Measurements from ENCODE around the gene SLC16A12. TPM values are rescaled to one million over a fixed set of nuclear protein-coding genes. Genes with fewer than 3 reads are reported as not detected.

The SLC16A12 gene
- total and polyA plus RNA-seq, 2 experiments from 2014 or later, result 5.7 to 5.9 TPM

- H4K20me1 ChIP-seq (ENCODE audit: insufficient read depth, poor library complexity, severe bottlenecking), result no peaks in the 10 kb centered on the region
- H3K4me3 ChIP-seq, result no peak overlapping the region
- H3K36me3 ChIP-seq (replicated peaks; ENCODE audit: insufficient read depth, low read depth), result no peaks in the 10 kb centered on the region
- TF ChIP-seq EZH2 (IDR thresholded peaks at IDR 0.05; ENCODE audit: borderline replicate concordance) (no peak), EZH2phosphoT487 (IDR thresholded peaks at IDR 0.05; ENCODE audit: low read depth, severe bottlenecking, unreplicated experiment) (no peak), CTCF (IDR thresholded peaks at IDR 0.05; ENCODE audit: poor library complexity) (no peak)
- no peaks in the 10 kb centered on the region for H3K27me3 ChIP-seq
- no peak overlapping the region for H2AFZ ChIP-seq
- 81% methylated on average over 4 of the region's 4 CpGs for WGBS (ENCODE audit: low lambda C conversion rate, missing lambda C conversion rate)
- no peak overlapping the region for H3K27ac ChIP-seq
- no peaks in the 10 kb centered on the region for H3K9me2 ChIP-seq (replicated peaks; ENCODE audit: insufficient read depth)
- no peaks in the 10 kb centered on the region for H3K79me2 ChIP-seq
- no peaks in the 10 kb centered on the region for H3K9me3 ChIP-seq (ENCODE audit: low read depth)
- no peak overlapping the region for H3K4me2 ChIP-seq
- H3K4me1 ChIP-seq (ENCODE audit: insufficient read depth), result no peaks in the 10 kb centered on the region
- DNase-seq (ENCODE audit: low spot score), result no peak
These were observed 31.6 kb downstream of the SLC16A12 start for GRCh38 chr10:89503652-89504370.

GRCh38 chr10:89503151-89503550 is 32.2 kb downstream of the SLC16A12 start:
- H2AFZ ChIP-seq, result no peak overlapping the region
- WGBS (ENCODE audit: low lambda C conversion rate, missing lambda C conversion rate), result 68% methylated on average over 3 of the region's 3 CpGs
- no peak overlapping the region for H3K4me3 ChIP-seq
- H3K27ac ChIP-seq, result no peak overlapping the region
- H3K9me2 ChIP-seq (replicated peaks; ENCODE audit: insufficient read depth), result no peaks in the 10 kb centered on the region
- H3K4me2 ChIP-seq, result no peak overlapping the region
- no peaks in the 10 kb centered on the region for H3K4me1 ChIP-seq (ENCODE audit: insufficient read depth)
- no peak for TF ChIP-seq EZH2phosphoT487 (IDR thresholded peaks at IDR 0.05; ENCODE audit: low read depth, severe bottlenecking, unreplicated experiment)
- TF ChIP-seq CTCF (IDR thresholded peaks at IDR 0.05; ENCODE audit: poor library complexity), result no peak
- TF ChIP-seq EZH2 (IDR thresholded peaks at IDR 0.05; ENCODE audit: borderline replicate concordance), result no peak
- H3K27me3 ChIP-seq, result no peaks in the 10 kb centered on the region
- no peaks in the 10 kb centered on the region for H3K9me3 ChIP-seq (ENCODE audit: low read depth)
- no peak for DNase-seq (ENCODE audit: low spot score)
- no peaks in the 10 kb centered on the region for H3K36me3 ChIP-seq (replicated peaks; ENCODE audit: insufficient read depth, low read depth)
- no peaks in the 10 kb centered on the region for H4K20me1 ChIP-seq (ENCODE audit: insufficient read depth, poor library complexity, severe bottlenecking)
- H3K79me2 ChIP-seq, result no peaks in the 10 kb centered on the region

GRCh38 chr10:89502549-89502948 is 32.8 kb downstream of the SLC16A12 start:
- TF ChIP-seq CTCF (IDR thresholded peaks at IDR 0.05; ENCODE audit: poor library complexity) (no peak), EZH2phosphoT487 (IDR thresholded peaks at IDR 0.05; ENCODE audit: low read depth, severe bottlenecking, unreplicated experiment) (no peak), EZH2 (IDR thresholded peaks at IDR 0.05; ENCODE audit: borderline replicate concordance) (no peak)
- H4K20me1 ChIP-seq (ENCODE audit: insufficient read depth, poor library complexity, severe bottlenecking), result no peaks in the 10 kb centered on the region
- no peaks in the 10 kb centered on the region for H3K79me2 ChIP-seq
- no peaks in the 10 kb centered on the region for H3K9me2 ChIP-seq (replicated peaks; ENCODE audit: insufficient read depth)
- H2AFZ ChIP-seq, result no peak overlapping the region
- H3K9me3 ChIP-seq (ENCODE audit: low read depth), result no peaks in the 10 kb centered on the region
- H3K4me2 ChIP-seq, result no peak overlapping the region
- H3K27ac ChIP-seq, result no peak overlapping the region
- WGBS (ENCODE audit: low lambda C conversion rate, missing lambda C conversion rate), result 79% methylated on average over 1 of the region's 1 CpG
- no peaks in the 10 kb centered on the region for H3K27me3 ChIP-seq
- H3K36me3 ChIP-seq (replicated peaks; ENCODE audit: insufficient read depth, low read depth), result no peaks in the 10 kb centered on the region
- DNase-seq (ENCODE audit: low spot score), result no peak
- H3K4me1 ChIP-seq (ENCODE audit: insufficient read depth), result no peaks in the 10 kb centered on the region
- no peak overlapping the region for H3K4me3 ChIP-seq

Measured in hepatocyte (in vitro differentiated cells).